HG02588 (cell line): ENCODE data around the gene PVALEF.

Experiments
- ATAC-seq: cut with Tn5 transposase; IDR thresholded peaks from one replicate; pipeline ENCODE4 v1.9.1; 2021; ENCODE audit warnings: mild to moderate bottlenecking, moderate library complexity; ENCODE audit not compliant: unreplicated experiment

PVALEF gene

GRCh38 chr17:81165246-81166032 is at the start of gene PVALEF:
Gene PVALEF, plus strand, starts transcription at chr17:81165507. Its CDS starts 15,720 bp downstream, at chr17:81181227.
- no peak for ATAC-seq

DNA sequence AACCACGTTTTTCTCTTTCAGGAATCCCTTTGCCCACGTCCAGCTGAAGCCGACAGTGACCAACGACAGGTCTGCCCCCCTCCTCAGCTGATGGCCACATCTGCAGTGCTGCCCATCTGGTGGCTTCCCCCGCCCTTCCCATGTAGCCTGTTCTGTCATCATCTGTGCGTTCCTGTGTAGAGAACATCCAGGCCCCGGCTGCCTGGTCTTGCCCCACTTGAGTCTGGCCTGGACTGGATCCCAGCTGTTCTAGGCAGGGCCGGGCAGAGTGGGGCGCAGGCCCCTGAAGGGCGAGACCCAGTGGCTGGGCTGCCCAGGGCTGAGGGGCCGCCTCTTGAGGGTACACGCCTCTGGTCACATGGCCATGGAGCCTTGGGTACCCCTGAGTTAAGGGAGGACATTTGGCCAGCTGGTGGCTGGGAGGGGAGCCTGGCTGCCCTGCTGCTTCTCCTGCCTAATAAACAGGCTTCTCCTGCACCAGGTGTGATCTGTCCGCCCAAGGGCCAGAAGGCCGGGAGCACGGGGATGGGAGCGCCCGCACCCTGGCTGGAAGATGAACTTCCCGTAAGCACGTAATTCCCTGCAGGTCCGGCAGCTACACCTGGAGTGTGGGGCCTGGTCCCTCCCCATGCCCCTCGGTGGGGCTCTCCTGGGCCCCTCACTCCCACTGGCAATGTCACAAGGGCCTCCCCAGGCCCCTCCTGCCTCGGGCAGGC is 49.4 kb upstream of the PVALEF start:
- no peak for ATAC-seq

- ATAC-seq = no peak
Measured at GRCh38 chr17:81116704-81117103, 48.6 kb upstream of the PVALEF start.

GRCh38 chr17:81117672-81118198 is 47.6 kb upstream of the PVALEF start:
- ATAC-seq = no peak

DNA sequence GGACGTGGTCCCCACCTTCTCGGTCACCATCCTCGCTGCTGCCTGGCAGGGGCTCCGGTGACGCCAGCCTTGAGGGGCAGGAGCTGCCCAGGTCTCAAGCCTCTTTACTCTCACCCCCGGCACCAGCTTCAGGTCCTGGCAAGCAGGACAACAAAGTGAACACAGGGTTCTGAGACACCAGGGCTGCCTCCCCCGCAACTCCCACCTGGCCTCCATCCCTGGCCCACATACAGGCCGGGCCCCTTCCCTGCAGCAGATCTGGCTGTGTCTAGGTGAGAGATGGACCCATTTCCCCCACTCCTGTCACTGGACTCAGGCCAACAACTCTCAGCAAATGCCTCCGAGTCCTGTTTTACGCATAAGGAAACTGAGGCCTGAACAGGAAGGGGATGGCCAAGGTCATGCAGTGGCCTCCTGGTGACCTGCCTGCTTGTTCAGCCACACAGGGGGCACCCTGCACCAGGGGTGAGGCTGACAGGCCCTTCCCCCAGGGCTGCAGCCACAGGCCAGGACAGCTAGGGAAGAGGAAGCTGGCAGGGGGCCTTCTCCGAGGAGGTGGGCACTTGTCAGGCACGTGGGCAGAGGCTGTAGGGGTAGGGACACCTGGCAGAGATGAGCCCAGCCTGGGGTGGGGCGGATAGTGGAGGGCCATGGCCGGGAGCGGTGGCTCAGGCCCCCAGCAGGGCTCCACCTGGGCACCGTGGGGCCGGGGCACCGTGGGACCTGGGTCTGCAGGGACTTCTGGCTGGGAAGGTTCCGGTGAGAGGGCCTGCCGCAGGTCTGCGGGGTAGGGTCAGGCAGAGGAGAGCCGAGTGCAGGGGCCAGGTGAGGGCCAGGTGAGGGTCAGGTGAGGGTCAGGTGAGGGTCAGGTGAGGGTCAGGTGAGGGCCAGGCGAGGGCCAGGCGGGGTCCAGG is 46.7 kb upstream of the PVALEF start:
- no peak for ATAC-seq

GRCh38 chr17:81119223-81120148 is 45.8 kb upstream of the PVALEF start:
- ATAC-seq = no peak

GRCh38 chr17:81120149-81120484 is 45.2 kb upstream of the PVALEF start:
- ATAC-seq = no peak

DNA sequence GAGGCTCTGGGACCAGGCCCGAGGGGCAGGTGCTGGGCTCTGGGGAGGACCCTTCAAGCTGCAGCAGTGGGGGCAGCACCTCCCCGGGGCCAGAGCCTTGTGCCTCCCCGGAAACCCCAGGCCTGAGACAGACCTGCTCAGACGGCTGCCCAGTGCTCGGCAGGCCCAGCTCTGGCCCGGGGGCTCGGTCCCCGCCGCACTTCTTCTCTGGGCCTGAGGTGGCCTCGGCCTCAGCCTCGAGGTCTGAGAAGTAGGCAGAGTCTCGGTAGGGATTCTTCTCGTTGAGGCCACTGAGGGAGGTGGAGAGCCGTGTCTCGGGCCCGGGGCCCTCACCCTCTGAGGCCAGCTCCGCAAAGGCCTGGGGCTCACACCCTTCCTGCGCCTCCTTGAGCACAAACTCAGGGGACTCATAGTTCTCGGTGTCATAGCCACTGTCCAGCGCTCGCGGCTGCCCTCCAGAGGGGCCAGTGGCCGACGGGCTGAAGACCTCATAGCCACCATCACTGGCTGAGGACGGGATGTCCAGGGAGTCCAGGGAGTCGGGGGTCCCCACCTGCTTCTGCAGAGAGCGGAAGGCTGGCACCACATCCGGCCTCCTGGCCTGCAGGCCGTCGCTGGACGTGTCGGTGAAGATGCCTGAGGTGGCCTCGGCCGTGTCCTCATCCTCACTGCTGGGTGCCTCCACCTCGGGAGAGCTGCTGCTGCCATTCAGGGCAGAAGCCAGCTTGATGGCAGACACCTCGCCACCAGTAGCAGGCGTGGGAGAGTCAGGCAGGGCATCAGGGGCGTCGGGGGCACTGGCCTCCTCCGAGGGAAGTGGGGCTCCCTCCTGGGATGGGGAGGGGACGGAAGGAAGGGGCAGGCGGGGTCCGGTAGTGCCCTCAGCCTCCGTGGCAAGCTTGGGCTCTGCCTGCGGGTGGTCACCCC is 44.3 kb upstream of the PVALEF start:
- no peak for ATAC-seq

- ATAC-seq = no peak
Measured at GRCh38 chr17:81121841-81122733, 43.2 kb upstream of the PVALEF start.

DNA sequence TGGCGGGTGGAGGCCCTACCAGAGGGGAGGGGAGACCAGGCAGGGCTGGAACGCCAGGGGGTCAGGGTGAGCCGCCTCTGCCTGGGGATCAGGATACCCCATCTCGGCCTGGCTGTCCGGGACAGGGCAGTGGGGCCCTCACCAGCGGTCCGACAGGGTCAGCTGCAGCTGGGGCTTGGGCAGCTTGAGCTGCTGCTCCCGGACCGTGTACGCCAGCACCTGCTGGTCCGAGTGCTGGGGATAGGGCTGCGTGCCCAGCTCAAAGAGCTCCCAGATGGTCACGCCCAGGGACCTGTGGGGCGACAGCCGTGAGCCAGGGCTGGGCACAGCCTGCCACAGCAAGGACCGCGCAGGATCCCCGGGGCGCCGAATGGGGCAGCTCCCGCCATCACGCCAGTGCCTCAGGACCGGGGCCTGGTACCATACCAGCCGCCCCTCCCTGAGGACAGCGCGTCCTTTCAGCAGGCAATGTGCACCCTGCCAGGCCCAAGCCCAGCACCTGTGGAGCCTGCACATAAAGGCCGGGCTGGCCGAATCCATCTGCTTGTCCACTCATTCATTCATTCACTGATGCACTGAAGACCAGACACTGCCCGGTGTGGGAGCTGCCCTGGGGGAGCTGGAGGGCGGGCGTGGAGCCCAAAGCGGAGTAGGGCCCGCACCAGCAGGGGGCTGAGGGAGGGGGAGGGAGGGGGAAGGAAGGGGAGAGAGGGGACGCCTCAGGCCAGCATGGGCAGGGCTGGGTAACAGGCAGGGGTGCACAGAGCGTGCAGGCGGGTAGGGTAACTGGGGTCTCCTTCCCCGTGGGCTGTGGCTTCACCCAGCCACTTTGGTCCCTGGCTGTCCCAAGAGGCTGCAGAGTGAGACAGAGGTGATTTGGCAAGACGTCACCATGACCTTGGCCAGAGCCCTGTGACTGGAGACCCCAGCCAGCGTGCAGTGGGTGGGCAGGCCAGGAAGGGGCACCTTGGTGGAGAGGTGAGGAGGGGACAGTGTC is 42.0 kb upstream of the PVALEF start:
- no peak for ATAC-seq

- ATAC-seq = no peak
Measured at GRCh38 chr17:81124377-81124776, 40.9 kb upstream of the PVALEF start.

GRCh38 chr17:81125573-81126081 is 39.7 kb upstream of the PVALEF start:
- no peak for ATAC-seq

DNA sequence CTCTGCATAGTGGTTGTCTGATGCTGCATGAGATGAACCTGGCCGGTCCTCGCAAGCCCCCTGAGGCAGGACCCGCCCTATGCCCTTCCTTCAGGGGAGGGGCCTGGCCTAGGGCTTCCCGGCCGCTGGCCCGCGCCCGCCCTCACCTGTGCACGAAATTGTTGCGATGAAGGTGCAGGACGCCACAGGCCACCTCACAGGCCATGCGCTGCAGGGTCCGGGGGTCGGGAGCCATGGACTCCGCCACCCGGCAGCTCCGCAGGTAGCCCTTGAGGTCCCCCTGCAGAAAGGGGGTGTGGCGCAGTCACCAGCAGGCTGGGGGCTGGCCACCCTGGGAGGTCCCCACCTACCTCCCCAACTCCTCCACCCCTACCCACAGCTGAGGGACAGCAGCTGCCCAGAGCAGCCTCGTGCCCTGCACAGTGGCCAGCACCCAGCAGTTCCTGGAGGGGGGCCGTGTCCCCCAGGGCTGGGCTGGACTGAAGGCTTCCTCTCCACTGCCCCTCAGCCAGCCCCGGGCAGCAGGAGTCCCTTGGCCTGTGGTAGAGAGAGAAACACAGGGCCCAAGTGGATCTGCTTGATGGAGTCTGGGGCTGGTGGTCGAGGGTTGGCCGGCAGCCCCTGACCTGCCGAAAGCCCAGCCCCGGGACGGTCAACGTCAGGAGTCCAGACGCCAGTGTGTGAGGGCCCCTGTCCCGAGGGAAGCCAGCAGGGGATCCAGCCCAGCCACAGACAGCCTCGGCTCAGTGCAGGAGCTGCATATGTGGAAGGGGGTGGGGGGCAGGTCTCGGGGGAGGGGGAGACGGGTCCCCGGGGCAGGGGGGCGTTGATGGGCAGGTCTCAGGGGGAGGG is 38.8 kb upstream of the PVALEF start:
- no peak for ATAC-seq

GRCh38 chr17:81127133-81127455 is 38.2 kb upstream of the PVALEF start:
- ATAC-seq = no peak

DNA sequence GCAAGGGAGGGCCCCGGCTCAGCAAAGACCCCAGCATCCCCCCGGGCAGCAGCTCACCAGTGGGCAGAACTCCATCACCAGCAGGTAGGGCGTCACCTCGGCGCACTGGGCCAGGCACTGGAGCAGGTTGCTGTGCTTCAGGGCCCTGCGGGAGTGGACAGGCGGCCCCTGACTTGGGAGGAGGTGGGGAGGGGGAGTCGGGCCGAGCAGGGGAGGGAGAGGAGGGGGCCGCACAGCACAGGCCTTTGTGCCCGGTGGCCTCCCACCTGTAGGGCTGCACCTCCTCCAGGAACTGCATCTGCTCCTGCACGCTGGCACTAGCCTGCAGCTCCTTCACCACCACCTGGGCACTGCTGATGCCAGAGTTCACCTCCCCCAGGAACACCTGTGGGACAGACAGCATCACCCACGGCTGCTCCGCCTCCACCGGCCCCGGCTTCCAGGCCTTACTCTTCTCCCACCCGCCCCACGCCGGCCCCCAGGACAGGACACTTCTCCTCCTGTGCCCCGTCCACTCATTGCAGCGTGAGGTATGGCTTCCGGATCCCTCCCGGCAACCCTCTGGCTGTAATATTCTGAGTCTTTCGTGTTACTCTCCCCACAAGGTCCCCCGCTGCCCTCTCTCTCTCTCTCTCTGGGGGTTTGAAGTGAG is 37.7 kb upstream of the PVALEF start:
- no peak for ATAC-seq
